GM12872 (cell line): ENCODE data around the gene OR1S2.
"Not testable (repeated sequence)": the region's sequence is repeated elsewhere in the genome, so short reads cannot be mapped to it uniquely, and the experiment has no call there.

Experiments used
- CTCF ChIP-seq: IDR thresholded peaks from 3 replicates; pipeline ENCODE4 v1.5.1; 2011; ENCODE audit warnings: low read depth, mild to moderate bottlenecking, low read length, moderate library complexity; ENCODE audit not compliant: insufficient read depth

Gene OR1S2

GRCh38 chr11:58204042-58204441, at the start of gene OR1S2:
Gene OR1S2, minus strand, starts transcription at chr11:58204142. Its CDS starts 0 bp downstream, at chr11:58204142.
- TF ChIP-seq CTCF: no peak

- no peak for TF ChIP-seq CTCF
These were observed 40.0 kb upstream of the OR1S2 start for GRCh38 chr11:58243954-58244353.

DNA sequence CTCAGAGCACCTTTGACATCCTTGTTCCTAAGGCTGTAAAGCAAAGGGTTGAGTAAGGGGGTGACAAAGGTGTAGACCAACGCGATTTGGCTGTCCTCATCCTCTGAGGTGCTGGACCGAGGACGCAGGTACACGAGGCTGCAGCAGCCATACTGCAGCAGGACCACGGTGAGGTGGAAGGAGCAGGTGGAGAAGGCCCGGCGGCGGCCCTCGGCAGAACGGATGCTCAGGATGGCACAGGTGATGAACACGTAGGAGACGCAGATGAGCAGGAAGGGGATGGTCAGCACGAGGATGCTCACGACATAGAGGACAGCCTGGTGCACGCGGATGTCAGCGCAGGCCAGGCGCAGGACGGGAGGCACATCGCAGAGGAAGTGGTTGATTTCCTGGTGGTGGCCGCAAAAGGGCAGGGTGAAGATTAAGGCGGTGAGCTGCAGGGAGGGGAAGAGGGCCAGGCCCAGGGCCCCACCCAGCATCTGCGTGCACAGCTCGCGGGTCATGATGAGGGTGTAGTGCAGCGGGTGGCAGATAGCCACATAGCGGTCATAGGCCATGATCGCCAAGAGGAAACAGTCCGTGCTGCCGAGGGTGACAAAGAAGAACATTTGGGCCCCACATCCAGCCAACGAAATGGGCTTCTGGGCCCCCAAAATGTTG, 24.1 kb upstream of the OR1S2 start:
- TF ChIP-seq CTCF: no peak

DNA sequence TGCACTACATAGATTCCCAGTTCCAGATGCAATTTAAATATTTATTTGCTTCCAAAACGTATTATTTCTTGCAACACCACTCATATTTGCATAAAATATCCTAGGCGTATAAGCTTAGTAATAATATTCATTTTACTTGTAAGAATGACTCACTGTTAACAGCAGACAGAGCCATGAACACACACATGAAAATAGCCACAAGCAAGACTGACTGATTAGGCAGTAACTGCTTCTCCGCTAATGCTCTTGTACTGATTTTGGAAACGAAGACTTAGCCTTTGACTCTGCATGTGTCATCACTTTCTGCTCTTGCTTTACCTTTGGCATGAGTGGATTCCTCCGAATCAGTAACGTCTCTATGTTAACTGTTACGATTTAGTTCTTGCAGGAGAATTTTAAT, 18.8 kb upstream of the OR1S2 start:
- no peak for TF ChIP-seq CTCF

- TF ChIP-seq CTCF: no peak
These were observed 12.5 kb upstream of the OR1S2 start for GRCh38 chr11:58216476-58216875.

- not testable (repeated sequence) for TF ChIP-seq CTCF
These were observed 8.5 kb upstream of the OR1S2 start, which contains the start of gene OR1S1 for GRCh38 chr11:58212420-58212819. Gene OR1S1, plus strand, starts transcription at chr11:58212720.

DNA sequence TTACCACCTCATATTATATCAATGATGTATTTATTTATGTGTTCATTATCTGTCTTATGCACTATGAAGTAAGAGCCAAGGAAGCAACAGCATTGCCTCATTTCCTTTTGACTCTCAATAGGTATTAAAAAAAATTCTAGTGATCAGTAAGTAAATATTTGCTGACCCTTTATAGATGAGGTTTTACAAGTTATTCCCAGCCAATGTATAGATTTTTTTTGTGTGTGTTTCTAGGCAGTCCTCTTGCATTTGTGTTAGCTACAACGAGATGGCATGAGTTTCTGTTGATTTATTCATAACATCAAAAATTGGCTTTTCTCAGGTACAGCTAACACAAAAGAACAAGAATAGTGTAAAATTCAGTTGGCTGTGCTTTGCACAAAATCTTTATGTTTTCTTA, 4.7 kb downstream of the OR1S2 start:
- no peak for TF ChIP-seq CTCF

- TF ChIP-seq CTCF: no peak
These were observed 8.0 kb downstream of the OR1S2 start for GRCh38 chr11:58195939-58196338.
